ENCODE measurements around the gene PALLD.

DNA sequence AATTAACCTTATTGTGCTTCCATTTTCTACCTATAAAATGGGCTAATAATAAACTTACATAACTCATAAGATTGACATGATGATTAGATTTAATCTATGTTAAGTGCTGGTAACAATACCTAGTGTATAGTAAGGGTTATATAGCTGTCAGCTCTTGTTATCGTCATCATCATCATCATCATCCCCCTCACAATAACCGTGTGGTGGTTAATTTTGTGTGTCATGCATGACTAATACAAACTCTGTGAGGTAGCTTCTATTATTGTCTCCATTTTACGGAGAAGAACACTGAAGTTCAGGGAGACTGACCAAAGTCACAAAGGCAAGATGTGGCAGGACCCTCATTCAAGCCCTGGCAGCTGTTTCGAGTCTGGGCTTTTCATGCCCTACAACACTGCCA lies 211.3 kb downstream of the PALLD start:
- TF ChIP-seq CTCF (IDR thresholded peaks at IDR 0.05): no peak
- TF ChIP-seq POLR2AphosphoS5 (IDR thresholded peaks at IDR 0.05): no peak
